Mesendoderm (in vitro differentiated cells): Measurements from ENCODE around the gene PSMB4.
"Not testable (repeated sequence)": the region's sequence is repeated elsewhere in the genome, so short reads cannot be mapped to it uniquely, and the experiment has no call there.

Experiments
- DNase-seq: peaks from one replicate; pipeline ENCODE4 v3.0.0; 2013
- H2AK5ac ChIP-seq: 2 replicates; pipeline ENCODE4 v1.6.1; 2013; ENCODE audit warnings: low read length, inconsistent platforms
- H2BK120ac ChIP-seq: 2 replicates; pipeline ENCODE4 v1.6.1; 2013; ENCODE audit warnings: low read depth, mild to moderate bottlenecking, low read length, moderate library complexity, mixed read lengths
- H2BK15ac ChIP-seq: replicated peaks from 2 replicates; pipeline ENCODE4 v1.6.1; 2013; ENCODE audit warnings: low read depth, mild to moderate bottlenecking, moderate library complexity
- H2BK5ac ChIP-seq: 2 replicates; pipeline ENCODE4 v1.6.1; 2013; ENCODE audit warnings: low read length, inconsistent platforms
- H3K18ac ChIP-seq: 2 replicates; pipeline ENCODE4 v1.6.1; 2013; ENCODE audit warnings: mild to moderate bottlenecking, low read length, mixed read lengths
- H3K23ac ChIP-seq: one replicate; pipeline ENCODE4 v1.6.1; 2013; ENCODE audit warnings: low read length
- H3K27ac ChIP-seq: 2 replicates; pipeline ENCODE4 v1.5.1; 2013; ENCODE audit warnings: low read depth, mild to moderate bottlenecking, inconsistent platforms, low read length, moderate library complexity
- H3K27me3 ChIP-seq: 2 replicates; pipeline ENCODE4 v1.6.1; 2013; ENCODE audit warnings: low read length, control low read depth, mild to moderate bottlenecking, inconsistent platforms; ENCODE audit not compliant: insufficient read depth, poor library complexity
- H3K36me3 ChIP-seq: 2 replicates; pipeline ENCODE4 v1.6.1; 2013; ENCODE audit warnings: low read length, inconsistent platforms; ENCODE audit not compliant: control insufficient read depth, insufficient read depth
- H3K4ac ChIP-seq: one replicate; pipeline ENCODE4 v1.6.1; 2013; ENCODE audit warnings: low read depth, mild to moderate bottlenecking, low read length, moderate library complexity
- H3K4me1 ChIP-seq: 2 replicates; pipeline ENCODE4 v1.6.1; 2013; ENCODE audit warnings: low read depth, low read length, inconsistent platforms; ENCODE audit not compliant: control insufficient read depth
- H3K4me2 ChIP-seq: 2 replicates; pipeline ENCODE4 v1.6.1; 2013; ENCODE audit warnings: low read length
- H3K4me3 ChIP-seq: 2 replicates; pipeline ENCODE4 v1.5.1; 2013; ENCODE audit warnings: mild to moderate bottlenecking, low read length
- H3K56ac ChIP-seq: one replicate; pipeline ENCODE4 v1.6.1; 2013; ENCODE audit warnings: low read length
- H3K79me1 ChIP-seq: 2 replicates; pipeline ENCODE4 v1.6.1; 2013; ENCODE audit warnings: low read length, inconsistent platforms
- H3K79me2 ChIP-seq: 2 replicates; pipeline ENCODE4 v1.6.1; 2013; ENCODE audit warnings: mild to moderate bottlenecking, low read length; ENCODE audit not compliant: control insufficient read depth, insufficient read depth
- H3K9ac ChIP-seq: 2 replicates; pipeline ENCODE4 v1.6.1; 2013; ENCODE audit warnings: low read length, inconsistent platforms
- H4K5ac ChIP-seq: one replicate; pipeline ENCODE4 v1.6.1; 2013; ENCODE audit warnings: low read length
- H4K8ac ChIP-seq: one replicate; pipeline ENCODE4 v1.6.1; 2013; ENCODE audit warnings: low read depth, mild to moderate bottlenecking, control low read depth, low read length, moderate library complexity
- WGBS: extraction: QIAGEN DNeasy Blood & Tissue Kit; methylation state at CpG from one replicate; pipeline ENCODE4 v1.1.7; 2013; ENCODE audit warnings: low lambda C conversion rate, missing lambda C conversion rate; ENCODE audit not compliant: insufficient coverage; ENCODE audit errors: extremely low coverage; 5-methylcytosine and 5-hydroxymethylcytosine counted together

PSMB4 gene

DNA sequence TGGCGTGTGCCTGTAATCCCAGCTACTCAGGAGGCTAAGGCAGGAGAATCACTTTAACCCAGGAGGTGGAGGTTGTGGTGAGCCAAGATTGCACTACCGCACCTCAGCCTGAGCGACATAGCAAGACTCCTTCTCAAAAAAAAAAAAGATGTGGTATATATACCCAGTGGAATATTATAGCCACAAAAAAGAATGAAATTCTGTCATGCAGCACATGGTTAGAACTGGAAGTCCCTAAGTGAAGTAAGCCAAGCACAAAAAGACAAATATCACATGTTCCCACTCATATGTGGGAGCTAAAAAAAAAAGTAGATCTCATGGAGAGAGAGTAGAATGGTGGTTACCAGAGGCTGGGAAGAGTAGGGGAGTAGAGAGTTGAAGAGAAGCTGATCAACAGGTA is 18.7 kb downstream of the PSMB4 start:
- no peak overlapping the region for H2AK5ac ChIP-seq
- no peak overlapping the region for H3K4ac ChIP-seq
- H2BK15ac ChIP-seq = no peak overlapping the region
- no peak overlapping the region for H3K4me2 ChIP-seq
- H3K56ac ChIP-seq = no peak overlapping the region
- no peaks in the 10 kb centered on the region for H3K79me1 ChIP-seq
- H3K79me2 ChIP-seq = no peaks in the 10 kb centered on the region
- no CpG with 5 or more reads among the region's 3 CpGs for WGBS
- no peak overlapping the region for H3K9ac ChIP-seq
- H3K23ac ChIP-seq = no peak overlapping the region
- no peak overlapping the region for H3K27ac ChIP-seq
- no peak overlapping the region for H2BK5ac ChIP-seq
- no peak overlapping the region for H3K18ac ChIP-seq
- no peak overlapping the region for H3K4me3 ChIP-seq
- no peak for DNase-seq
- H3K36me3 ChIP-seq = peaks cover 1% of the 10 kb centered on the region
- H4K8ac ChIP-seq = no peak overlapping the region
- no peak overlapping the region for H2BK120ac ChIP-seq
- no peak overlapping the region for H4K5ac ChIP-seq
- H3K27me3 ChIP-seq = no peaks in the 10 kb centered on the region
- H3K4me1 ChIP-seq = no peaks in the 10 kb centered on the region

DNA sequence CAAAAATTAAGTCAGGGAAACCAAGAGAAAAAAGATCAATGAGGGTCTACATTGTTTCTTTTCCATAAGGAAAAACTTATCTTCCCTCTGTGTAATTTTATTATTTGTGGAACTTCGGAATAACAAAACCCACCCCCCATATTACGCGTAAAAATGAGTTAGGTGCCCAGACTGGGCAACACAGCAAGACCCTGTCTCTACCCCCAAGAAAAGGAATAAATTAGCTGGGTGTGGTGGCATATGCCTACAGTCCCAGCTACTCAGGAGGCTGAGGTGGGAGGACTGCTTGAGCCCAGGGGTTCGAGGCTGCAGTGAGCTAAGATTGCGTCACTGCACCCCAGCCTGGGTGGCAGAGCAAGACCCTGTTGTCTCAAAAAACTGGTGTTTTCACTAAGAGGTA is 20.4 kb downstream of the PSMB4 start:
- Histone ChIP-seq H3K79me2 (no peaks in the 10 kb centered on the region), H2BK5ac (no peak overlapping the region), H3K4me2 (no peak overlapping the region), H3K56ac (no peak overlapping the region), H3K36me3 (peaks cover 4% of the 10 kb centered on the region), H3K79me1 (no peaks in the 10 kb centered on the region), H3K27me3 (no peaks in the 10 kb centered on the region), H2BK15ac (no peak overlapping the region), H3K27ac (no peak overlapping the region), H3K9ac (no peak overlapping the region), H2BK120ac (no peak overlapping the region), H3K4me1 (no peaks in the 10 kb centered on the region), H3K18ac (no peak overlapping the region), H4K8ac (no peak overlapping the region), H2AK5ac (no peak overlapping the region), H3K23ac (no peak overlapping the region), H4K5ac (no peak overlapping the region), H3K4me3 (no peak overlapping the region), H3K4ac (no peak overlapping the region)
- DNase-seq = no peak
- WGBS = no CpG with 5 or more reads among the region's 5 CpGs

DNA sequence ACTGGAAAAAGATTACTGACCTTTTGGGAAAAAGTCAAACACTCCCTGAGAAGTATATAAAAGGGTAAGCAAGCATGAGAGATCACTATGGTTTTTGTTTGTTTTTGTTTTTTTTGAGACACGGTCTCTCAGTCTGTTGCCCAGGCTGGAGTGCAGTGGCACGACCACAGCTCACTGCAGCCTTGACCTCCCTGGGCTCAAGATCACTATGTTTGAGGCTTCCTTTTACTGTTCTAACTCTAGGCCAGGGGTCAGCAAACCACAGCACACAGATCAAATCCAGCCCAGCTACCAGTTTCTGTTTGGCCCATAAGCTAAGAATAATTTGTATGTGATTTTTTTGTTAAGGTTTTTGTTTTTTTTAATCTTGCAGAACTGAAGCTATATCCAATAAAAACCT is 25.7 kb downstream of the PSMB4 start:
- no peak overlapping the region for H3K27ac ChIP-seq
- no peak overlapping the region for H2BK15ac ChIP-seq
- no peak overlapping the region for H3K23ac ChIP-seq
- H3K4me2 ChIP-seq = no peak overlapping the region
- H2BK120ac ChIP-seq = no peak overlapping the region
- H4K5ac ChIP-seq = no peak overlapping the region
- H4K8ac ChIP-seq = no peak overlapping the region
- no CpG with 5 or more reads among the region's 2 CpGs for WGBS
- H3K36me3 ChIP-seq = peaks cover 11% of the 10 kb centered on the region
- no peak overlapping the region for H3K4me3 ChIP-seq
- no peak overlapping the region for H2AK5ac ChIP-seq
- H2BK5ac ChIP-seq = no peak overlapping the region
- no peaks in the 10 kb centered on the region for H3K4me1 ChIP-seq
- no peak overlapping the region for H3K56ac ChIP-seq
- H3K27me3 ChIP-seq = no peaks in the 10 kb centered on the region
- H3K79me1 ChIP-seq = peaks cover 6% of the 10 kb centered on the region
- H3K79me2 ChIP-seq = no peaks in the 10 kb centered on the region
- no peak overlapping the region for H3K18ac ChIP-seq
- H3K4ac ChIP-seq = no peak overlapping the region
- no peak for DNase-seq
- H3K9ac ChIP-seq = no peak overlapping the region

- H3K36me3 ChIP-seq = peaks cover 11% of the 10 kb centered on the region
- DNase-seq = no peak
- WGBS = no CpG with 5 or more reads among the region's 7 CpGs
These were observed 28.7 kb downstream of the PSMB4 start for GRCh38 chr1:151428068-151428467.

DNA sequence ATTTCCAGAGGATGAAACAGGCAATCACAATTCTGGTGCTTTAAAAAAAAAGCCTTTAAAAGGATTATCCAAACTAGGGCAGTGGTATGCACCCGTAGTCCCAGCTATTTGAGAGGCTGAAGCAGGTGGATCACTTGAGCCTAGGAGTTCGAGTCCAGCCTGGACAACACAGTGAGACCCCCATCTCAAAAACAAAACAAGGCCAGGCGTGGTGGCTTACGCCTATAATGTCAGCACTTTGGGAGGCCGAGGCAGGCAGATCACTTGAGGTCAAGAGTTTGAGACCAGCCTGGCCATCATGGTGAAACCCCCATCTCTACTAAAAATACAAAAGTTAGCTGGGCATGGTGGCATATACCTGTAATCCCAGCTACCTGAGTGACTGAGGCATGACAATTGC is 34.5 kb downstream of the PSMB4 start:
- H3K27ac ChIP-seq, H2BK120ac ChIP-seq, H3K4me1 ChIP-seq, H2BK5ac ChIP-seq, H3K23ac ChIP-seq, H3K27me3 ChIP-seq, H3K18ac ChIP-seq, H4K8ac ChIP-seq, H3K36me3 ChIP-seq, H3K56ac ChIP-seq, H3K9ac ChIP-seq, H3K4me3 ChIP-seq, H3K4ac ChIP-seq, H4K5ac ChIP-seq, H2BK15ac ChIP-seq, H3K4me2 ChIP-seq, H2AK5ac ChIP-seq, DNase-seq, H3K79me1 ChIP-seq: not testable (repeated sequence)
- H3K79me2 ChIP-seq = peaks cover 28% of the 10 kb centered on the region
- no CpG with 5 or more reads among the region's 5 CpGs for WGBS

More at GRCh38 chr1:151428068-151428467, 28.7 kb downstream of the PSMB4 start:
- Histone ChIP-seq H3K4me3 (no peak overlapping the region), H4K8ac (no peak overlapping the region), H3K4ac (no peak overlapping the region), H3K4me2 (no peak overlapping the region), H3K18ac (no peak overlapping the region), H3K79me1 (peaks cover 7% of the 10 kb centered on the region), H3K79me2 (peaks cover 5% of the 10 kb centered on the region), H3K9ac (no peak overlapping the region), H2AK5ac (no peak overlapping the region), H3K56ac (no peak overlapping the region), H2BK15ac (no peak overlapping the region), H2BK120ac (no peak overlapping the region), H4K5ac (no peak overlapping the region), H3K4me1 (no peaks in the 10 kb centered on the region), H2BK5ac (no peak overlapping the region), H3K23ac (no peak overlapping the region), H3K27me3 (no peaks in the 10 kb centered on the region), H3K27ac (peak overlapping the region; percentile 60)

GRCh38 chr1:151435174-151435573 is 35.8 kb downstream of the PSMB4 start:
- Histone ChIP-seq H4K8ac (no peak overlapping the region), H3K23ac (no peak overlapping the region), H3K9ac (no peak overlapping the region), H3K27me3 (no peaks in the 10 kb centered on the region), H2AK5ac (no peak overlapping the region), H2BK5ac (no peak overlapping the region), H3K4me2 (no peak overlapping the region), H3K36me3 (no peaks in the 10 kb centered on the region), H3K79me1 (peaks cover 5% of the 10 kb centered on the region), H3K27ac (no peak overlapping the region), H3K4me1 (no peaks in the 10 kb centered on the region), H3K4me3 (no peak overlapping the region), H3K4ac (no peak overlapping the region), H3K18ac (no peak overlapping the region), H3K79me2 (peaks cover 33% of the 10 kb centered on the region), H4K5ac (no peak overlapping the region), H2BK15ac (no peak overlapping the region), H2BK120ac (no peak overlapping the region), H3K56ac (no peak overlapping the region)
- DNase-seq = no peak
- WGBS = no CpG with 5 or more reads among the region's 3 CpGs
